K562 (cell line): ENCODE data around the gene KNG1. TPM values are rescaled to one million over a fixed set of nuclear protein-coding genes. Genes with fewer than 3 reads are reported as not detected.

ENCODE experiments used
- ATAC-seq: fragments of 200-7000 bp; cut with Tn5 transposase; 3 replicates; pipeline ENCODE4 v1.9.1; 2020; ENCODE audit warnings: moderate library complexity
- BruUV-seq: library from RNA; stranded (reverse); fragments of 400-500 nt; replicated peaks from 2 replicates; lab custom pipeline; 2021; lab: Mats Ljungman, UMichigan
- CTCF ChIA-PET: fragments of 300-600 bp; formaldehyde crosslinking; extraction: SDS; loops from one replicate; lab custom pipeline; 2021; ENCODE audit warnings: low intra/inter-chr PET ratio; lab: Yijun Ruan, JAX
- POLR2A ChIA-PET: fragments of 300-600, 350-650 bp; sonication (Branson Sonifier 250); formaldehyde crosslinking; extraction: SDS; loops from one replicate; lab custom pipeline; 2021; ENCODE audit warnings: antibody characterized with exemption, inconsistent platforms; lab: Yijun Ruan, JAX
- DNase-seq, 4 experiments: peaks; one replicate each; pipeline versions ENCODE4 v3.0.0 to v3.0.0-alpha.2; 2011 to 2018; ENCODE audit warnings: low spot score in 3 of 4, mixed read lengths in 3 of 4; ENCODE audit errors: extremely low read depth in 1 of 4
- FAIRE-seq: peaks from 2 replicates; lab custom pipeline; 2011; peaks lifted over from hg19 to GRCh38; lab: Jason Lieb, UNC
- H2AFZ ChIP-seq: 2 replicates; pipeline ENCODE4 v1.6.0; 2011; ENCODE audit warnings: low read depth, low read length, control low read depth, inconsistent platforms
- H3K27ac ChIP-seq: fragments of 200-600 bp; 3 replicates; pipeline ENCODE4 v1.8.0; 2011; ENCODE audit warnings: low read depth, mild to moderate bottlenecking, control low read depth, inconsistent platforms, low read length, moderate library complexity, mixed read lengths; ENCODE audit errors: extremely low read depth
- H3K27me3 ChIP-seq, 2 experiments: fragments of 300-600 bp in 1 of 2; 2 replicates in 1 of 2; 3 replicates in 1 of 2; pipeline versions ENCODE4 v1.6.0 to v1.8.0; 2011; ENCODE audit warnings: inconsistent platforms in 2 of 2, low read length in 2 of 2, mild to moderate bottlenecking in 1 of 2, mixed read lengths in 1 of 2, moderate library complexity in 1 of 2; ENCODE audit not compliant: control insufficient read depth in 2 of 2, insufficient read depth in 2 of 2
- H3K36me3 ChIP-seq: fragments of 300-600 bp; 3 replicates; pipeline ENCODE4 v1.8.0; 2011; ENCODE audit warnings: mild to moderate bottlenecking, low read length, inconsistent platforms; ENCODE audit not compliant: control insufficient read depth, insufficient read depth
- H3K4me1 ChIP-seq, 2 experiments: fragments of 200-600 bp in 1 of 2; replicated peaks in 1 of 2; 2 replicates in 1 of 2; 3 replicates in 1 of 2; pipeline versions ENCODE4 v1.5.1 to v1.8.0; 2011; ENCODE audit warnings: inconsistent platforms in 2 of 2, low read length in 2 of 2, mild to moderate bottlenecking in 1 of 2, mixed read lengths in 1 of 2, moderate library complexity in 1 of 2; ENCODE audit not compliant: control insufficient read depth in 2 of 2, insufficient read depth in 2 of 2
- H3K4me2 ChIP-seq: 2 replicates; pipeline ENCODE4 v1.6.1; 2011; ENCODE audit warnings: low read length, control low read depth, inconsistent platforms, mixed read lengths; ENCODE audit not compliant: insufficient read depth
- H3K4me3 ChIP-seq: fragments of 200-600 bp; sonication (generic), shearing (Covaris generic); 2 replicates; pipeline ENCODE4 v1.5.1; 2016; ENCODE audit warnings: control low read depth, inconsistent platforms
- H3K79me2 ChIP-seq: fragments of 200-600 bp; 3 replicates; pipeline ENCODE4 v1.8.0; 2011; ENCODE audit warnings: low read length, inconsistent platforms; ENCODE audit not compliant: control insufficient read depth, insufficient read depth
- H3K9ac ChIP-seq, 2 experiments: 2 replicates each; pipeline versions ENCODE4 v1.6.0 to v1.6.1; 2011; ENCODE audit warnings: low read depth in 2 of 2, low read length in 2 of 2, control low read depth in 1 of 2, inconsistent platforms in 1 of 2, mild to moderate bottlenecking in 1 of 2, mixed read lengths in 1 of 2; ENCODE audit not compliant: insufficient read depth in 1 of 2
- H3K9me1 ChIP-seq: one replicate; pipeline ENCODE4 v1.6.0; 2011; ENCODE audit warnings: inconsistent platforms, mild to moderate bottlenecking, low read length, moderate library complexity; ENCODE audit not compliant: control insufficient read depth, insufficient read depth
- H3K9me3 ChIP-seq: replicated peaks from 2 replicates; pipeline ENCODE4 v1.5.1; 2011; ENCODE audit warnings: low read depth, low read length, inconsistent platforms; ENCODE audit not compliant: control insufficient read depth, insufficient read depth
- H4K20me1 ChIP-seq: replicated peaks from 2 replicates; pipeline ENCODE4 v1.6.1; 2011; ENCODE audit warnings: low read length, inconsistent platforms, mixed read lengths; ENCODE audit not compliant: control insufficient read depth, insufficient read depth
- CTCF ChIP-seq, 3 experiments: IDR thresholded peaks in 2 of 3; conservative IDR thresholded peaks in 1 of 3; 2 replicates each; pipeline ENCODE4 v1.5.1; 2011 to 2012; ENCODE audit warnings: low read length in 3 of 3, mild to moderate bottlenecking in 3 of 3, control low read depth in 2 of 3, improper control_type of control experiment in 1 of 3, inconsistent platforms in 1 of 3, low read depth in 1 of 3, mixed read lengths in 1 of 3, moderate library complexity in 1 of 3; ENCODE audit not compliant: insufficient read depth in 2 of 3
- DPF2 ChIP-seq: fragments of 450-650 bp; IDR thresholded peaks from 2 replicates; pipeline ENCODE4 v1.6.1; 2016
- ETS2 ChIP-seq: IDR thresholded peaks from 2 replicates; pipeline ENCODE4 v1.6.1; 2016; ENCODE audit warnings: borderline replicate concordance, missing genetic modification characterization, mild to moderate bottlenecking, moderate library complexity, missing compliant biosample characterization; ENCODE audit not compliant: poor library complexity, severe bottlenecking
- HDAC8 ChIP-seq: fragments of 450-650 bp; IDR thresholded peaks from 2 replicates; pipeline ENCODE4 v1.6.1; 2016; ENCODE audit warnings: mild to moderate bottlenecking, missing genetic modification characterization, moderate library complexity, missing compliant biosample characterization
- HDGF ChIP-seq: fragments of 450-650 bp; IDR thresholded peaks from 2 replicates; pipeline ENCODE4 v1.6.1; 2016
- HMG20B ChIP-seq: fragments of 250-450 bp; sonication (Bioruptor Pico); IDR thresholded peaks from 2 replicates; pipeline ENCODE4 v1.5.0; 2021; ENCODE audit warnings: mild to moderate bottlenecking
- NCOA2 ChIP-seq, 2 experiments: fragments of 450-650 bp; IDR thresholded peaks; 2 replicates each; pipeline ENCODE4 v1.6.1; 2018; ENCODE audit warnings: mild to moderate bottlenecking in 2 of 2, moderate library complexity in 1 of 2; ENCODE audit not compliant: partially characterized antibody in 2 of 2
- ZNF197 ChIP-seq: fragments of 200-800 bp; sonication (Bioruptor generic); IDR thresholded peaks from 2 replicates; pipeline ENCODE4 v1.6.1; 2016; ENCODE audit warnings: low read depth, missing genetic modification characterization, missing compliant biosample characterization
- WGBS: fragments of 100-300 bp; shearing (Covaris generic); methylation state at CpG from one replicate; pipeline ENCODE4 v1.1.6; 2016; ENCODE audit warnings: low coverage, mixed read lengths; ENCODE audit not compliant: insufficient coverage; ENCODE audit errors: missing lambda C conversion rate; 5-methylcytosine and 5-hydroxymethylcytosine counted together
- in situ Hi-C: fragments of 300-500 bp; cut with MboI; formaldehyde crosslinking; loops from 4 replicates; pipeline ENCODE4 v1.15.0; 2018; ENCODE audit warnings: inconsistent platforms, mixed read lengths
- intact Hi-C: fragments of 100-400 bp; cut with micrococcal nuclease; formaldehyde crosslinking; loops from 2 replicates; pipeline ENCODE4 v1.14.2; 2022
- polyA plus RNA-seq, 8 experiments: library from polyadenylated mRNA; depleted of rRNA in 4 of 8; stranded (reverse) in 5 of 8; unstranded in 3 of 8; fragments of >200 nt; fragmentation: Nextera tagmentation in 2 of 8; fragmentation: Illumina TruSeq in 1 of 8; extraction: Ambion mirVana in 2 of 8; extraction: Trizol in 1 of 8; gene quantifications; 2 replicates each; pipeline versions ENCODE4 v1.2.1 to v1.2.3, GENCODE V29; 2011 to 2014; ENCODE audit warnings: inconsistent platforms in 1 of 8, missing spikeins in 1 of 8
- total RNA-seq, 7 experiments: library from RNA; depleted of rRNA in 6 of 7; stranded (reverse); fragments of >200 nt in 6 of 7; fragmentation: Illumina TruSeq in 2 of 7; extraction: Trizol in 2 of 7; gene quantifications; 2 replicates each; pipeline versions ENCODE4 v1.2.1 to v1.2.3, GENCODE V29; 2011 to 2021; ENCODE audit warnings: low replicate concordance in 1 of 7

Gene KNG1
- total and polyA plus RNA-seq, 9 of the 15 experiments (the other 6 are each of a cell fraction or from before 2014, with no cell fraction given), result 0.09 TPM; not detected in 8

GRCh38 chr3:186772701-186773417, 55.7 kb downstream of the KNG1 start (continued):
- TF ChIP-seq HDGF (no peak), ETS2 (tag) (no peak), HDAC8 (no peak), DPF2 (no peak)

- FAIRE-seq, result no peak
These were observed 58.8 kb downstream of the KNG1 start for GRCh38 chr3:186775999-186776398.

More at GRCh38 chr3:186775999-186776398, 58.8 kb downstream of the KNG1 start:
- ChIA-PET POLR2A (no interaction called here), CTCF (no interaction called here)
- no peak overlapping the region for H2AFZ ChIP-seq
- H3K36me3 ChIP-seq, result no peaks in the 10 kb centered on the region
- BruUV-seq, result no TSS peak
- no peaks in the 10 kb centered on the region for H3K9me1 ChIP-seq
- no peak for DNase-seq
- in situ Hi-C loops (no loop called here), intact Hi-C loops (no loop called here)
- no peak overlapping the region for H3K27ac ChIP-seq
- no peak overlapping the region for H3K4me3 ChIP-seq
- TF ChIP-seq ZNF197 (CRISPR knock-in tag) (no peak), CTCF (IDR thresholded peaks at IDR 0.05 in 2 of 3, conservative IDR thresholded peaks at IDR 0.05 in 1 of 3; ENCODE audit: insufficient read depth in 2 of 3, low read depth in 1 of 3, low read length in 3 of 3) (peak in 1 of 3 experiments; percentile 8; a peak in 1 of 6 replicates), NCOA2 (IDR thresholded peaks at IDR 0.05; ENCODE audit: partially characterized antibody in 2 of 2) (no peak), HMG20B (CRISPR knock-in tag) (no peak)
- H3K79me2 ChIP-seq, result no peaks in the 10 kb centered on the region
- no peak overlapping the region for H3K4me2 ChIP-seq
- 49% methylated on average over 8 of the region's 8 CpGs for WGBS
- peak; percentile 79 for ATAC-seq
- H4K20me1 ChIP-seq, result no peaks in the 10 kb centered on the region
- peaks cover 0 to 13% of the 10 kb centered on the region in 2 experiments; a peak in 2 of 5 replicates for H3K4me1 ChIP-seq
- no peak overlapping the region for H3K9ac ChIP-seq
- H3K9me3 ChIP-seq, result no peaks in the 10 kb centered on the region
- H3K27me3 ChIP-seq, result peaks cover 0 to 10% of the 10 kb centered on the region in 2 experiments; a peak in 2 of 5 replicates
